ENCODE data around the gene DLX5. TPM values are rescaled to one million over a fixed set of nuclear protein-coding genes. Genes with fewer than 3 reads are reported as not detected.

DLX5 gene
- total and polyA plus RNA-seq, 5 donors from 2014 or later = not detected

DNA sequence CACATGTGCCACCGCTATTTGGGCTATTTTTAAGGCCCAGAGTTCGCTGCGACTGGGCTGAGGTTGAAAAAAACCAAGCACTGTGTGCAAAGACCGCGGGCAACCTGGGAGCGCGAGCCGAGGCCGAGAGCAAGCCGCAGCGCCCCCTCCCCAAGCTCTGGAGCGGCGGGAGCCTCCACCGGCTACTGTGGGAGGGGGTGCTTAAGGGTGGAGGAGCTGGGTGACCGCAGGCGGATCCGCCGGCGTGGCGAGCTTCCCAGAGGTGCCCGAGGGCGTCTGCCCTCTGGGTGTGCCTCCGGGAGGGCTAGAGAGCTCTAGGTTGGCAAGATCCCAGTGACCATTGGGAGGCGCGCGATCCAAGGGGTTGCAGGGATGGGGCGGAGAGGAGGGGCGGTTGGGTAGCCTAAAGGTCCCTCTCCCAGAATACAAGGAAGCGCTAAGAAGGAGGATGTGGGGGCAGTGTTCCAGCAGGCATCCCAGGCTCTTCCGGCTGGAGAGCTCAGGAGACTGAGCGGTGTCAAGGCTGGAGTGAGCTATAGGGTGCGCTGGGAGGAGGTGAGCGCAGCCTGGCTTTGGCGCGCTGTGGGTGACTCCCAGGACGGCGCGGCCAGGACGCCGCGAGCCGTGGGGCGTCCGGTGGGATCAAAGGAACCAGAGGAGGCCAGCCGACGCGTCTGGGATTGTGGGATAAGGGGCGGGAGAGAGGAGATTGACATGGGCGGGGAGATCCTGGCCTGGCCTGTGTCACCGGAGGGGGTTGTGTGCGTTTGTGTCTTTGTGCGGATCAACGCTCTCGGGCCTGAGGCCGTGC, 8.0 kb downstream of the DLX5 start:
- H3K36me3 ChIP-seq (ENCODE audit: control insufficient read depth, insufficient read depth, low read length) = no peaks in the 10 kb centered on the region
- H3K4me3 ChIP-seq (ENCODE audit: low read depth, low read length) = no peak overlapping the region
- no peak for ATAC-seq (ENCODE audit: low read depth in 2 of 2)
- no peak overlapping the region for H3K27ac Mint-ChIP-seq
- H3K4me1 ChIP-seq (ENCODE audit: control insufficient read depth, insufficient read depth, low read length, poor library complexity, severe bottlenecking) = no peaks in the 10 kb centered on the region
- H3K9me3 ChIP-seq (ENCODE audit: control insufficient read depth in 2 of 2, low read length in 2 of 2) = peaks cover 4 to 7% of the 10 kb centered on the region in 2 experiments
- H3K27ac ChIP-seq (ENCODE audit: insufficient read depth, low read length, poor library complexity, severe bottlenecking) = no peak overlapping the region
- H3K36me3 Mint-ChIP-seq = peaks cover 3% of the 10 kb centered on the region
- H3K9me3 Mint-ChIP-seq = peaks cover 0 to 13% (median 1%) of the 10 kb centered on the region in 7 donors
- peaks cover 4 to 17% (median 6%) of the 10 kb centered on the region in 4 donors for H3K4me1 Mint-ChIP-seq
- peak overlapping the region in 1 of 4 donors; percentile 38 for H3K4me3 Mint-ChIP-seq
- DNase-seq = no peak
- H3K27me3 Mint-ChIP-seq = peaks cover 97% of the 10 kb centered on the region
- H3K27me3 ChIP-seq (ENCODE audit: control insufficient read depth, insufficient read depth, low read length) = peaks cover 52% of the 10 kb centered on the region

DNA sequence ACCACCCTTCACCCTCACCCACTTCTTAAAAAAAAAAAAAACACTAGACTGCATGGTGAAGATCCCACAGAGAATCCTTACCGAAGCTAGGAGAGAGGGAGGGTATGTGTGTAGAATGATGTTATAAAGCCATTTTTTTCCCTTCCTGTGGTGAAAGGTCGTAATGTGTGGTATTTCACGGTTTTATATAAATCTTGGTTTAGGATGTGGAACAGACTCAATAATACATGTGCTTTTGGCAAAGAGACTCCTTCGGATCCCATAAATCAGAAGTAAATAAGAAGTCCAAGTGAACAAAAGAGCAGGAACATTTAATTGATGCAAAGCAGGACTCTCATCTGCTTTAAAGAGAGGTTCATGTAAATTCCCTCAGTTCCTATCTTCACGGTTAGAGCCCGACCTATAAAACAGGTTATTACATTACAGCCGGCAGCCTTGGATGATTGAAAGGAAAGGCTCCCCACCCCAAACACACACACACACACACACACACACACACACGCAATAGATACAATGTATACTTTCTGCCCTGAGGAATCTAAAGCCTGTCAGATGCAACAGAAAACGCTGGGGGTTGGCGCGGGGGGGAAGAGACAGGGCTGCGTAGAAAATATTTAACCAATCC, 8.8 kb downstream of the DLX5 start:
- H3K9me3 ChIP-seq (ENCODE audit: control insufficient read depth in 2 of 2, low read length in 2 of 2) = peaks cover 4 to 8% of the 10 kb centered on the region in 2 experiments
- peaks cover 4 to 14% (median 6%) of the 10 kb centered on the region in 4 donors for H3K4me1 Mint-ChIP-seq
- DNase-seq = no peak
- peaks cover 0 to 13% (median 4%) of the 10 kb centered on the region in 7 donors for H3K9me3 Mint-ChIP-seq
- no peak overlapping the region for H3K27ac ChIP-seq (ENCODE audit: insufficient read depth, low read length, poor library complexity, severe bottlenecking)
- H3K27me3 ChIP-seq (ENCODE audit: control insufficient read depth, insufficient read depth, low read length) = peaks cover 60% of the 10 kb centered on the region
- H3K4me3 Mint-ChIP-seq = no peak overlapping the region
- H3K27ac Mint-ChIP-seq = no peak overlapping the region
- H3K4me1 ChIP-seq (ENCODE audit: control insufficient read depth, insufficient read depth, low read length, poor library complexity, severe bottlenecking) = no peaks in the 10 kb centered on the region
- ATAC-seq (ENCODE audit: low read depth in 2 of 2) = no peak
- H3K36me3 Mint-ChIP-seq = peaks cover 3% of the 10 kb centered on the region
- H3K4me3 ChIP-seq (ENCODE audit: low read depth, low read length) = no peak overlapping the region
- H3K27me3 Mint-ChIP-seq = peaks cover 100% of the 10 kb centered on the region
- no peaks in the 10 kb centered on the region for H3K36me3 ChIP-seq (ENCODE audit: control insufficient read depth, insufficient read depth, low read length)

DNA sequence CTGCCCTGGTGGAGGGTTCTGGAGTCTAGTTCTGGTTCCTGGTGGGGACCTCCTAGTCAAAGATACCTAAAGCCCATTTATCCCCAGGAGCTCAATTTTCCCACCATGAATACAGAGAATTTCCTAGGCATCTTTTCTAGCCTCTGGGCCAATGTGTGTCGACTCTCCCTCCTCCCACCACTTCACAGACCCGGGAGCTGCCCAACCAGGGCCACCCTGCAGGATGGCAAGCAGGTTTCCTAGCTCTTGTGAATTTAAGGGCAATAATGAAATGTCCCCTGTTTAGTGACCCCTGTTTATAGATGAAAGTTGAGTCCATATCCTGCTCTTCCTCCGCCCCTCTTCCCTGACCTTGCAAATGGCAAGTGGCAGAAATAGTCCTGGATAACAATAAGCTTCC, 9.4 kb downstream of the DLX5 start:
- H3K27me3 Mint-ChIP-seq = peaks cover 100% of the 10 kb centered on the region
- H3K27ac ChIP-seq (ENCODE audit: insufficient read depth, low read length, poor library complexity, severe bottlenecking) = no peak overlapping the region
- H3K4me1 ChIP-seq (ENCODE audit: control insufficient read depth, insufficient read depth, low read length, poor library complexity, severe bottlenecking) = no peaks in the 10 kb centered on the region
- peaks cover 4 to 8% of the 10 kb centered on the region in 2 experiments for H3K9me3 ChIP-seq (ENCODE audit: control insufficient read depth in 2 of 2, low read length in 2 of 2)
- H3K9me3 Mint-ChIP-seq = peaks cover 0 to 13% (median 4%) of the 10 kb centered on the region in 7 donors
- no peak overlapping the region for H3K4me3 ChIP-seq (ENCODE audit: low read depth, low read length)
- H3K4me3 Mint-ChIP-seq = peak overlapping the region in 1 of 4 donors; percentile 58
- DNase-seq (no peak), ATAC-seq (ENCODE audit: low read depth in 2 of 2) (no peak)
- peaks cover 3% of the 10 kb centered on the region for H3K36me3 Mint-ChIP-seq
- peaks cover 1 to 10% (median 4%) of the 10 kb centered on the region in 4 donors for H3K4me1 Mint-ChIP-seq
- peaks cover 64% of the 10 kb centered on the region for H3K27me3 ChIP-seq (ENCODE audit: control insufficient read depth, insufficient read depth, low read length)
- H3K27ac Mint-ChIP-seq = no peak overlapping the region
- H3K36me3 ChIP-seq (ENCODE audit: control insufficient read depth, insufficient read depth, low read length) = no peaks in the 10 kb centered on the region

DNA sequence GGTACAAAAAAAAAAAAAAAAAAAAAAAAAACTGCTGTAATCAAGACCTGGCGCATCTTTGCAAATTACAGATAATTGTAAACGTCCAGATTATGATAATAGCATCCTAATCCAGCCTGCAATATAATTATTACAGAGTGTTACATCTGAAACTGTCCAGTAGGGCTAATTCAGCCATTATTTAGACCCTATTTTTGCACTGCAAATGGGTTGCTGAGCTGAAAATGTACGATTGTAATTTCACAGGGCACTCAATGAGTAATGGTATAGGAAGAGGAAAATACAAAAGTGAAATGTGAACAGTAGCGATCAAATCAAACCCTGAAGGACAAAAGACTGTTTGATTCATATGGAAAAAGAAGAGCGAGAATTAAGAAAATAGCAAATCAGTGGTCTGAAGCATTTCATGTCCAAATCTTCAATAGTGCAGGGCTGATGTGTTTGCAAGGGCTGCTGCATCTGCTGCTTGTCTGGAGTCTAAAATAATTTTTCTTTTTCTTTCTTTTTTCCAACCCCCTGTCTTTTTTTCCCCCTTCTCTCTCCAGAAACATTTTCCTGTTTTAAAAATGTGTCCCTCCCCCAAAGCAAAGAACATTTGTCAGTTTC, 10.4 kb downstream of the DLX5 start:
- Histone ChIP-seq H3K27me3 (ENCODE audit: control insufficient read depth, insufficient read depth, low read length) (peaks cover 70% of the 10 kb centered on the region), H3K27ac (ENCODE audit: insufficient read depth, low read length, poor library complexity, severe bottlenecking) (no peak overlapping the region)
- peaks cover 0 to 10% (median 4%) of the 10 kb centered on the region in 4 donors for H3K4me1 Mint-ChIP-seq

DNA sequence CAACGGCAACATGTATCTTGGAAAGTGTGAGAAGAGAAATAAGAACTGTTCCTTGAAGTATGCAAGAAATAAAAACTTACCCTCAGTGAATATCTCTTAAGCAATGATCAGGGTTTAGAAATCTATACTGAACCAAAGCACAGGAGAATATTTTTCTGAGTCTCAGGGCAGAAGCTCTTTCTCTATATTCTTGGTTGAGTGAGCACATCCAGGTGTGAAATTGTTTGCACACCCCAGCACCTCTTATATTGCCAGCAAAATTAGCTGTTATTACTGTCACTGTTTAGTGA, 10.8 kb downstream of the DLX5 start:
- Histone ChIP-seq H3K36me3 (ENCODE audit: control insufficient read depth, insufficient read depth, low read length) (no peaks in the 10 kb centered on the region), H3K4me1 (ENCODE audit: control insufficient read depth, insufficient read depth, low read length, poor library complexity, severe bottlenecking) (no peaks in the 10 kb centered on the region), H3K27me3 (ENCODE audit: control insufficient read depth, insufficient read depth, low read length) (peaks cover 71% of the 10 kb centered on the region), H3K9me3 (ENCODE audit: control insufficient read depth in 2 of 2, low read length in 2 of 2) (peaks cover 4 to 8% of the 10 kb centered on the region in 2 experiments), H3K27ac (ENCODE audit: insufficient read depth, low read length, poor library complexity, severe bottlenecking) (no peak overlapping the region), H3K4me3 (ENCODE audit: low read depth, low read length) (no peak overlapping the region)
- DNase-seq = no peak
- H3K4me3 Mint-ChIP-seq = no peak overlapping the region
- H3K4me1 Mint-ChIP-seq = peaks cover 0 to 9% (median 4%) of the 10 kb centered on the region in 4 donors
- no peak for ATAC-seq (ENCODE audit: low read depth in 2 of 2)
- H3K27me3 Mint-ChIP-seq = peaks cover 100% of the 10 kb centered on the region
- no peak overlapping the region for H3K27ac Mint-ChIP-seq
- H3K9me3 Mint-ChIP-seq = peaks cover 0 to 13% (median 2%) of the 10 kb centered on the region in 7 donors
- peaks cover 3% of the 10 kb centered on the region for H3K36me3 Mint-ChIP-seq

More for the DNA sequence above, 10.4 kb downstream of the DLX5 start:
- Mint-ChIP-seq H3K27ac (no peak overlapping the region), H3K4me3 (no peak overlapping the region), H3K36me3 (peaks cover 3% of the 10 kb centered on the region), H3K9me3 (peaks cover 0 to 13% (median 4%) of the 10 kb centered on the region in 7 donors), H3K27me3 (peaks cover 100% of the 10 kb centered on the region)
- H3K4me3 ChIP-seq (ENCODE audit: low read depth, low read length) = no peak overlapping the region
- no peaks in the 10 kb centered on the region for H3K36me3 ChIP-seq (ENCODE audit: control insufficient read depth, insufficient read depth, low read length)
- no peaks in the 10 kb centered on the region for H3K4me1 ChIP-seq (ENCODE audit: control insufficient read depth, insufficient read depth, low read length, poor library complexity, severe bottlenecking)
- DNase-seq = no peak
- ATAC-seq (ENCODE audit: low read depth in 2 of 2) = no peak
- peaks cover 4 to 8% of the 10 kb centered on the region in 2 experiments for H3K9me3 ChIP-seq (ENCODE audit: control insufficient read depth in 2 of 2, low read length in 2 of 2)

DNA sequence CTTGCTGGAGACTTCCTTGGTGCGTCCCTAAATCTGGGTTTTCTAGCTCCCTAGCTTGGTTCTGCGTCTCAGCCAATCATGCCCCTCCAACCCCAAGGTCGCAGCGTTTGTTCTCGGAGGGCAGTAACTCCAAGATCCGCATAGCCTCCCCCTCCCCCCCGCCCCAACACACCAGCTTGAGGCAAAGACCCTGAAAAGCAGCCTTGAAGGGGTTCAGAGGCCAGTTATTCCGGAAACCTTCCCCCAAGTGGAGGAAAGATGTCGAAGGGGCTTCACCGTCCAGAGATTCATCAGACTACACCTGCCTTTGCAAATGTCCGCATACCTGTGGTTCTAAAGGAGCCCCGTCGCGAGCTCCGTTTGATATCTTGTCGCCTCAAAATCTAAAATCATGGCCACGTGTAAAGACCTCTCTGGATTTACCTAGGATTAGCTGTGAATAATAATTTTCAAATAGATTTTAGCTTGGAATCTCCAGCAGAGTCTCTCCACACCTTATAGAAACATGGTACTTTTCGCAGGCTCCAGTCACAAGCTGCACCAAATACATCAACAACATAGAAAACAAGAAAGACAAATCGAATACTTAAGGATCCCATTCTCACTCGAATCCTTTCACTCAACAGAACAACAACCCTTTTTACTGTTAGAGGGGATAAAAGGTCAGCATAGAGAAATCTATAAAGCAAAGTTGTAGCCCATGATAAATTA, 11.3 kb downstream of the DLX5 start:
- peaks cover 100% of the 10 kb centered on the region for H3K27me3 Mint-ChIP-seq

DNA sequence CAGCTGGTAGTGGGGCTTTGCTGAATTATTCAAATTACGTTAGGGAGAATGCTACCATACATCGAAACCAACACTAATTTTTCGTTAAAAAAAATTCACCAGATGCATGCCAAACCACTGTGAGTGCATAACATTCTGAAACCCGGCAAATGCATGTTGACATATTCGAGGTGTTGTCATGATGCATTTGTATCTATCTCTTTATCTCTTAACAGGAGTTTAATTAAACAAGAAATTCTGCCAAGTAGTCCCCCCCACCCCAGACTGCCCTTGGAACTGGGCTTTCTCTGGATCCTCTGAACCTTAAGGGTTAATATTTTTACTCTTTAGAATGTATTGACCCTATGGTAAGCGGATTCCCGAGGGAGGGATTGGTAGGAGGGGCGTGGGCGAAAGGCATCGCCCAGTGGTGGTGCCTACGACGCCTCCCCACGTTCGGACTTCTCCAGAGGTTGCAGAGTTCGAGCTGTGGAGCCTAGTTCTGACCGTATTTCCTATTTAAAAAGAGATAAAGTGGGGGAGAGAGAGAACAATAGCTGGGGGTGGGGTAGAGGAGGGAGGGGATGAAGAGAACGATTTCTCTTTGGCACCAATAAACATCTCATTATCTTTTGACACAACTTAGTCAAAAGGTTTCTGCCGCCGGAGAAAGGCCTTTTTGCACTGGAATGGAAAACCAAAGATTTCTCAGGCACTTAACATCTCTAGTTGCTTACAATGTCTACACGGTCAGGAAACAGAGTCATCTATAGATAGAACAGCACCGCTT, 12.1 kb downstream of the DLX5 start:
- Histone ChIP-seq H3K9me3 (ENCODE audit: control insufficient read depth in 2 of 2, low read length in 2 of 2) (peaks cover 4 to 8% of the 10 kb centered on the region in 2 experiments), H3K27me3 (ENCODE audit: control insufficient read depth, insufficient read depth, low read length) (peaks cover 81% of the 10 kb centered on the region), H3K4me3 (ENCODE audit: low read depth, low read length) (no peak overlapping the region), H3K36me3 (ENCODE audit: control insufficient read depth, insufficient read depth, low read length) (no peaks in the 10 kb centered on the region), H3K4me1 (ENCODE audit: control insufficient read depth, insufficient read depth, low read length, poor library complexity, severe bottlenecking) (no peaks in the 10 kb centered on the region), H3K27ac (ENCODE audit: insufficient read depth, low read length, poor library complexity, severe bottlenecking) (no peak overlapping the region)
- H3K27ac Mint-ChIP-seq = no peak overlapping the region
- H3K36me3 Mint-ChIP-seq = peaks cover 2% of the 10 kb centered on the region
- no peak overlapping the region for H3K4me3 Mint-ChIP-seq
- ATAC-seq (ENCODE audit: low read depth in 2 of 2) = no peak
- peaks cover 100% of the 10 kb centered on the region for H3K27me3 Mint-ChIP-seq
- H3K4me1 Mint-ChIP-seq = peaks cover 0 to 10% (median 3%) of the 10 kb centered on the region in 4 donors
- no peak for DNase-seq
- peaks cover 0 to 16% (median 2%) of the 10 kb centered on the region in 7 donors for H3K9me3 Mint-ChIP-seq

More for the DNA sequence above, 11.3 kb downstream of the DLX5 start:
- no peak for ATAC-seq (ENCODE audit: low read depth in 2 of 2)
- H3K4me1 Mint-ChIP-seq = peaks cover 0 to 8% (median 4%) of the 10 kb centered on the region in 4 donors
- no peak overlapping the region for H3K4me3 Mint-ChIP-seq
- Histone ChIP-seq H3K4me1 (ENCODE audit: control insufficient read depth, insufficient read depth, low read length, poor library complexity, severe bottlenecking) (no peaks in the 10 kb centered on the region), H3K27me3 (ENCODE audit: control insufficient read depth, insufficient read depth, low read length) (peaks cover 76% of the 10 kb centered on the region), H3K36me3 (ENCODE audit: control insufficient read depth, insufficient read depth, low read length) (no peaks in the 10 kb centered on the region), H3K27ac (ENCODE audit: insufficient read depth, low read length, poor library complexity, severe bottlenecking) (no peak overlapping the region), H3K9me3 (ENCODE audit: control insufficient read depth in 2 of 2, low read length in 2 of 2) (peaks cover 4 to 8% of the 10 kb centered on the region in 2 experiments), H3K4me3 (ENCODE audit: low read depth, low read length) (no peak overlapping the region)
- no peak overlapping the region for H3K27ac Mint-ChIP-seq
- H3K36me3 Mint-ChIP-seq = peaks cover 3% of the 10 kb centered on the region
- H3K9me3 Mint-ChIP-seq = peaks cover 0 to 16% (median 2%) of the 10 kb centered on the region in 7 donors
- no peak for DNase-seq
